ENCODE data around the gene LPIN1.

LPIN1 gene

DNA sequence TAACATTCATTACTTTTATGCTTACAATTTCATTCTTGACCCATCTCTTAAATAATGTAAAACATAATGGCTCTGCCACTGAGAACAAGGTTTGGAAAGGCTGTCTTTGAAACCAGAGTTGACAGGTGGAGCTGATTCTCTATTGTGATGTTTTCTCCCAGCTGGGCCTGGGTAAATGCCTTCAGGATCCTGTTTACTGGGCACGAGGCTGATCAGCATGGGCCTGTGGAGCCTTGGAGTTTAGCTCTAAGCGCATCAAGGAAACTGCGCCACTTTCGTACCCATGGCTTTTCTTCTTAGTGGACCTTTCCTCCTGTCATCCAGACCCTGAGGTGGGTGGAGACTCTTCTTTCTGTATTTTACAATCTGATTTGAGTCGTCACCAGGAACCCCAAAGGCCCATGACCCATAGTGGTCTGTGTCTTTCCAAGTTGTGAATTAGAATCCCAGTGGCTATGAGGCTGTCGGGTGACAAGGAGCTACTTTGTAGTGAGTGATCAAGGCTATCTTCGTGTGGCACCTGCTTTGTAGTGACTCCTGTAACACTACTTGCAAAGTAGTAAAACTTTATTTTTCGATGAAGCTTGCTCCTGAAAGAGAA lies 123.1 kb downstream of the LPIN1 start:
- no peak for DNase-seq

GRCh38 chr2:11870064-11870463 lies 123.6 kb downstream of the LPIN1 start:
- no peak for DNase-seq

DNA sequence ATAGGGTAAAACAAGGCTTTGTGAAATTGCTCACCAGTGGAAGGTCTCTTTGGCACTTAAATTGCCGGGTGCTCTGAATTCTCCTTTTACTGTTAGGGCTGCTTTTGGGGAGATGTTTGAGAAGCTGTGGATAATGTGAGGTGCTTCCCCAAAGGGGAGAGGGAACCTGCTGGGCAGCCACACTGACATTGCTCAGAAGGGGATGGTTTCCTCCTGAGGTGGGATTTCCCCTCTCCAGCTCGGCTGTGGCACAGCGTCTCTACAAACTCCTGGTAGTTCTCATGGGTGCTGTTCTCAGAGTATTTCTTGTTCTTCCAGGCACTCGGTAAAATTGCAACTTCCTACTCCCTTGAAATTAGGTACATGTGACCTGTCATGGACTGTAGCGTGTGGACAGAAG lies 124.2 kb downstream of the LPIN1 start:
- no peak for DNase-seq

DNA sequence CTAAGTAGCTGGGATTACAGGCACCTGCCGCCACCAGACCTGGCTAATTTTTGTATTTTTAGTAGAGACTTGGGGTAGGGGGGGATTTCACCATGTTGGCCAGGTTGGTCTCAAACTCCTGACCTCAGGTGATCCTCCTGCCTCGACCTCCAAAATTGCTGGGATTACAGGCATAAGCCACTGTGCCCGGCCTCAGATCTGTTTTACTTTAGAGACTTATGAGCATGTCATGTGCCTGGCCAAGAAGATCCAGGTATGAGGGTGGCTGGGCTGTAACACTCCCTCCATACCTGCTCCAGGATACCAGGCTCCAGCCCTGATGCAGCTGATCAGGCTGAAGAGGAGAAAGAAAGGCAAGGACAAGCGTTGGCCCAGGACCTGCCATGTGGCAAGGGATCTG lies 125.0 kb downstream of the LPIN1 start:
- no peak for DNase-seq

- DNase-seq = no peak
Measured at GRCh38 chr2:11872247-11872947, 126.0 kb downstream of the LPIN1 start.

DNA sequence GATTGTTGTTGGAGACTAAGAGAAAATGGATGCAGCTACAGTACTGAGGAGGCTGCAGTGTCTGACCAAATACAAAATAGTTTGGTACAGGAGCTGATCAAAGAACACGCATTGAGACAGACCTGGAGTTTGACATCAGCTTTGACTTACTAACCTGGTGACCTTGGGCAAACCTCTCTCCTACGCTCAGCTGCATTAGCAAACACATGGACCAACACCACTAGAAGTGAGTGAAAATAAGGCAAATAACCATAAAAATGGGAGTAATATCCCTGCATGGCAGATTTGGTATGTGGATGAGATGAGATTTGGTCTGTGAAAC lies 126.5 kb downstream of the LPIN1 start:
- no peak for DNase-seq

GRCh38 chr2:11873356-11874154 lies 127.1 kb downstream of the LPIN1 start:
- no peak for DNase-seq

DNA sequence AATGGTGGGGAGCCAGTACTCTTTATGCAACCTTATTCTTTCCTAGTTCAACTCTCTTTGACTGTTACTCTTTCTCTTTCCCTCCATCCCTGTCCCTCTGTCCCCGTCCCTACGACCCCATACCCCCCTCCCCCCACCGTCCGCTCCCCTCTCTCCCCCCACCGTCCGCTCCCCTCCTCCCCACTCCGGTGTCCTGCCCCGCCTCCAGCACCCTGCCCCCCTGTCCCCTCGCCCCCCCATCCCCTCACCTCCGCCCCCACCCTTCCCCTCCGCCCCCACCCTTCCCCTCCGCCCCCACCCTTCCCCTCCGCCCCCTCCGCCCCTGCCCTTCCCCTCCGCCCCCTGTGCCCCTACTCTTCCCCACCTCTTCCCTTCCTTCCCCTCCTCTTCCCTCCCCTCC lies 128.4 kb downstream of the LPIN1 start:
- DNase-seq = no peak

DNA sequence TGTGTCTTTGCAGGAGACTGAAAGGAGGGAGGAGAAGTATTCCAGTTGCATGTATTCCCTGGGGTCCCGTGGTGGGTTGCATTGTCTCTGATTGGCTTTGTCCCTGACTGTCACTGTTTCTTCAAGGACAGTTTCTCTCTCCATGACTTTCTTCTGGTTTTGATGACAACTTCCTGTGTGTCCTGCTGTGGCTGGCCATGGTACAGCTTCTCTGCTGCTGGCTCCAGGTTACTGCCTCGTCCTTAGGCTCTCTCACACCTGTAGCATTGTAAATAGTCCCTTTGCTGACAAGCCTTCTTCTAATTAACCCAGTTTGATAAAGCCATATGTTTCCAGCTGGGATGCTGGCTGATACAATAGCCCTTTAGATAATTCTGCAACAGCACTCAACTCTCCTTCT lies 129.0 kb downstream of the LPIN1 start:
- no peak for DNase-seq

- DNase-seq = no peak
Measured at GRCh38 chr2:11876436-11876835, 130.0 kb downstream of the LPIN1 start.

DNA sequence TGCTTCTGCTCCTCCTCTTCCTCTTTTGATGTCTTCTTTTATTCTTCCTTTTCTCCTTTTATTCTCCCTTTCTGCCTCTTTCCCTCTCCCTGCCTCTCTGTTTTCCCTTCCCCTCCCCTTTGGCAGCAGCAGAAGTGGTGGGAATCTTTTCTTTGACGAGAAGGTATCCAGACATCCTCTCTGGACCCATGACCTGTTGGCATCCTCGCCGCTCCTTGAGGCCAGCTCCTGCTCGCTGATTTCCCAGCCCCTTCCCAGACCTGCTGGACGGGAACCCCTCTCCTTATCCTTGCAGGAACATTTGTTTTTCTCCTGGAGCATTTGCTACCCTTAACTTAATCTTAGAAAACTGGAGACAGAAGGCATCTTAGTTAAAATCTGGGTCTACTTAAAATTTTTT lies 130.5 kb downstream of the LPIN1 start:
- DNase-seq = no peak
